ENCODE results near the gene PRDX4.
"Not testable (repeated sequence)": the region's sequence is repeated elsewhere in the genome, so short reads cannot be mapped to it uniquely, and the experiment has no call there.

Gene PRDX4

DNA sequence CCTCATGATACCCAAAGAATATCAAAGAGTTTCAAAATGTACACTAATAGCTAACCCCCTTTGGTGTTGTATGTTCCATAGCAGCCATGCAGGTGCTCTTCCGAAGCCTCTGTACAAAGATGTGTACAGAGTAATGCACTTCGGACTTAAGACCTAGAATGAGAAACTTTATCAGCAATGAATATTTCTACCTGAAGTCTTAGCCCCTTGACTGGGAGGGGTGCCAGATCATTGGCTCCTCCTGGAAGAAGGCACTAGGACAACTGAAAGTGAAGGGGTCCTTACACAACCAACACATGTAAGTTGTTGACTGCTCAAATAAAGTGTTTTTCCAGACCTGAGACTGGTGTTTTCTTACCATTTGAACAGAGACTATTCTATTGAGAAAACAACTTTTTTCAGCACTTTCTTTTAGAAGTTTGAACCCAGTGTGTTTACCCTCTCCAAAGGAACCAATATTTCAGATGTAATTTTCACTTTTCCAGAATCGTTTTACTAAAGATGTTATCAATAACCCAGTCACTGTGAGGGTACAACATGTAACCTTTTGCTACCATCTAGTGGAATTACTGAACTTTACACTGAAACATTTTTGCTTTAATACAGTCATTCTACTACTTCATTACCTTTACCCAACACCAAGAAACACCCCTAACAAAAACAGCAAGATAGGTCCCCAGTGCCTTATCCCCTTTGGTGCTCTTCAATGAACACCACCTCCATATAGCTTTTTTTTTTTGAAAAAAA, 33.3 kb upstream of the PRDX4 start:
- no peak for DNase-seq (ENCODE audit: extremely low spot score)
- ChIA-PET CTCF (interaction anchor here (0.6 kb wide), 1 partner anchor 420 kb away, joined by 5 read pairs; no protein-coding TSS in a partner anchor), POLR2A (no interaction called here)
- TF ChIP-seq L3MBTL2 (conservative IDR thresholded peaks at IDR 0.05) (no peak), BHLHE40 (IDR thresholded peaks at IDR 0.05; ENCODE audit: borderline replicate concordance) (no peak), TARDBP (IDR thresholded peaks at IDR 0.05) (no peak), FOXA1 (IDR thresholded peaks at IDR 0.05) (no peak), FOXM1 (IDR thresholded peaks at IDR 0.05; ENCODE audit: borderline replicate concordance) (no peak)

DNA sequence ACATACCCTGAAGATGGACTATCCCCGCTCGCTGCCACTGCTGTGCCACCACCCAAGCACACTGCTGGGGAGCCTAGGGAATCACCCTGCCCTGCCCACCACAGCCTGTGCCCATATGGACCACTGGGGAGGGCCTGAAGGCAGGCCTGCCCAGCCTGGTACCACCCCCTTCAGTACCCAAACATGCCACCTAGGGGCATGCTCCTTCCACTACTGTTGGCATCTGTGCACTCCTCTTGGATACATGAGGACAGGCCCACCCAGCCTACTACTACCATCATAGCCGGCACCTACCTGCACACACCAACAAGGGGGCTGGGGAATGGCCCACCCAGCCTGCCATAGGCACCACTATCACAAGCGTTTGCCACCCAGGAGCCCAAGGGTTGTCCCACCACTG, 30.1 kb upstream of the PRDX4 start:
- DNase-seq (ENCODE audit: extremely low spot score): no peak
- ChIA-PET CTCF (no interaction called here), POLR2A (no interaction called here)
- TF ChIP-seq BHLHE40 (IDR thresholded peaks at IDR 0.05; ENCODE audit: borderline replicate concordance): no peak
- TF ChIP-seq SP1 (IDR thresholded peaks at IDR 0.05): no peak
- TF ChIP-seq TARDBP (IDR thresholded peaks at IDR 0.05): no peak
- TF ChIP-seq NFRKB (IDR thresholded peaks at IDR 0.05): no peak
- no peak for TF ChIP-seq ELF4 (IDR thresholded peaks at IDR 0.05)
- TF ChIP-seq LEF1 (IDR thresholded peaks at IDR 0.05; ENCODE audit: borderline replicate concordance): no peak
- no peak for TF ChIP-seq ZNF384 (IDR thresholded peaks at IDR 0.05)
- no peak for TF ChIP-seq FOXM1 (IDR thresholded peaks at IDR 0.05; ENCODE audit: borderline replicate concordance)
- no peak for TF ChIP-seq ARNT (IDR thresholded peaks at IDR 0.05)
- TF ChIP-seq FOXA1 (IDR thresholded peaks at IDR 0.05): no peak
- TF ChIP-seq FOXK2 (IDR thresholded peaks at IDR 0.05): no peak
- no peak for TF ChIP-seq L3MBTL2 (conservative IDR thresholded peaks at IDR 0.05)

DNA sequence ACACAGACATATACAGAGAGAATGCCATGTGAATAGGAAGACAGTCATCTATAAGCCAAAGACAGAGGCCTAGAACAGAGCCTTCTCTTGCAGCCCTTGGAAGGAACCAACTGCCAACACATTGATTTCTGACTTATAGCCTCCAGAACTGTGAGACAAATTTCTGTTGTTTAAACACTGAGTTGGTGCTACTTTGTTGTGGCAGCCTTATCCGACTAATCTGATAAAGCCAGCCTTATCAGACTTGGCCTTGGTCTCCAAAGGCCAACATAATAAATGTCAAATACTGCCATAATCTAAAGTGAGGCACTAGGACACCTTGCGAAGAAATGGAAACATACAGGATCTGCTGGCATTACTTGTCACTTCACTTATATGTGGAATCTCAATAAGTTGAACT, 24.3 kb upstream of the PRDX4 start:
- DNase-seq (ENCODE audit: extremely low spot score): no peak
- TF ChIP-seq LEF1 (IDR thresholded peaks at IDR 0.05; ENCODE audit: borderline replicate concordance): no peak
- TF ChIP-seq CTBP1 (IDR thresholded peaks at IDR 0.05; ENCODE audit: borderline replicate concordance): no peak
- TF ChIP-seq BHLHE40 (IDR thresholded peaks at IDR 0.05; ENCODE audit: borderline replicate concordance): no peak
- TF ChIP-seq FOXA1 (IDR thresholded peaks at IDR 0.05): no peak
- no peak for TF ChIP-seq SUZ12 (IDR thresholded peaks at IDR 0.05)
- TF ChIP-seq NFRKB (IDR thresholded peaks at IDR 0.05): no peak
- no peak for TF ChIP-seq TARDBP (IDR thresholded peaks at IDR 0.05)
- no peak for TF ChIP-seq FOXM1 (IDR thresholded peaks at IDR 0.05; ENCODE audit: borderline replicate concordance)
- TF ChIP-seq, protein P1, sequence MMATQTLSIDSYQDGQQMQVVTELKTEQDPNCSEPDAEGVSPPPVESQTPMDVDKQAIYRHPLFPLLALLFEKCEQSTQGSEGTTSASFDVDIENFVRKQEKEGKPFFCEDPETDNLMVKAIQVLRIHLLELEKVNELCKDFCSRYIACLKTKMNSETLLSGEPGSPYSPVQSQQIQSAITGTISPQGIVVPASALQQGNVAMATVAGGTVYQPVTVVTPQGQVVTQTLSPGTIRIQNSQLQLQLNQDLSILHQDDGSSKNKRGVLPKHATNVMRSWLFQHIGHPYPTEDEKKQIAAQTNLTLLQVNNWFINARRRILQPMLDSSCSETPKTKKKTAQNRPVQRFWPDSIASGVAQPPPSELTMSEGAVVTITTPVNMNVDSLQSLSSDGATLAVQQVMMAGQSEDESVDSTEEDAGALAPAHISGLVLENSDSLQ (IDR thresholded peaks at IDR 0.05): no peak
- no peak for TF ChIP-seq ZNF384 (IDR thresholded peaks at IDR 0.05)
- TF ChIP-seq SP1 (IDR thresholded peaks at IDR 0.05): no peak
- no peak for TF ChIP-seq FOXK2 (IDR thresholded peaks at IDR 0.05)
- no peak for TF ChIP-seq HDGF (IDR thresholded peaks at IDR 0.05; ENCODE audit: borderline replicate concordance)
- no peak for TF ChIP-seq L3MBTL2 (conservative IDR thresholded peaks at IDR 0.05)
- no peak for TF ChIP-seq ARNT (IDR thresholded peaks at IDR 0.05)
- no peak for TF ChIP-seq ELF4 (IDR thresholded peaks at IDR 0.05)
- ChIA-PET POLR2A (no interaction called here), CTCF (no interaction called here)

DNA sequence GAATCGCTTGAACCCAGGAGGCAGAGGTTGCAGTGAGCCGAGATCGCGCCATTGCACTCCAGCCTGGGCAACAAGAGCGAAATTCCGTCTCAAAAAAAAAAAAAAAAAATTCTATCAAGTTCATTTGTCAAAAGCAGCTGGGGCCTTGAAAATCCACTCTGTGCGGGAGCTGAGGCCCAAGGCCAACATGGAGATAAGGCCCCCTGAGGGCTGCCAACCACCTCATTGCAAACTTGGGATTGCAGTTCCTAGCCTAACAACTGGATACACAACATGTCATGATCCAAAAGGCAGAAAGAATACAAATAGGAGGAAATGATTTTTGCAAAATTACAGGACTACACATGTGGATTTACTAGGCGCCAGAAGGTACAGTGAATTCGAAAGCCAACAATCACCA, 22.5 kb upstream of the PRDX4 start:
- no peak for DNase-seq (ENCODE audit: extremely low spot score)
- TF ChIP-seq SUZ12 (IDR thresholded peaks at IDR 0.05) (no peak), L3MBTL2 (conservative IDR thresholded peaks at IDR 0.05) (no peak), TARDBP (IDR thresholded peaks at IDR 0.05) (no peak), ZNF384 (IDR thresholded peaks at IDR 0.05) (no peak), ARNT (IDR thresholded peaks at IDR 0.05) (no peak), HDGF (IDR thresholded peaks at IDR 0.05; ENCODE audit: borderline replicate concordance) (no peak), FOXM1 (IDR thresholded peaks at IDR 0.05; ENCODE audit: borderline replicate concordance) (no peak), FOXA1 (IDR thresholded peaks at IDR 0.05) (no peak), SP1 (IDR thresholded peaks at IDR 0.05) (no peak), CTBP1 (IDR thresholded peaks at IDR 0.05; ENCODE audit: borderline replicate concordance) (no peak), ELF4 (IDR thresholded peaks at IDR 0.05) (no peak), NFRKB (IDR thresholded peaks at IDR 0.05) (no peak), BHLHE40 (IDR thresholded peaks at IDR 0.05; ENCODE audit: borderline replicate concordance) (no peak), FOXK2 (IDR thresholded peaks at IDR 0.05) (no peak), LEF1 (IDR thresholded peaks at IDR 0.05; ENCODE audit: borderline replicate concordance) (no peak)
- TF ChIP-seq, protein P1 (IDR thresholded peaks at IDR 0.05): no peak
- ChIA-PET POLR2A (no interaction called here), CTCF (interaction anchor here (0.6 kb wide), 1 partner anchor 39 kb away, joined by 6 read pairs; no protein-coding TSS in a partner anchor)

DNA sequence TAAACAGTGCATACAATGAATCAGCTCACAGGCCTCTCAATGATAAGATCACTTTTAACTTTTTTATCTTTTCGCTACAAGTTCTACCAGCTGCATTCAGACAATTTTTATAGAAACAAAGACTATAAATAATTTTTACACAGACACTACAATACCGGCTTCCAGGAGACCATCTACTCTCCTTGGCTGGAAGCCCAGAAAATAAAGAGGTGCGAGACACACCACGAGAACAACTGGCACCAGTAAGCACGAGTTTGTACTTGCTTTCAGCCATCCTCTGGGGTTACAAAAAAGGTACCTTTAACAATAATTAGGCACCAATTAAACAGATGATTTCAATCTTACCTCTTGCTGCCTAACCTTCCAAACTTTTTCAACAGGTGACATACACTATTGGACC, 11.2 kb upstream of the PRDX4 start:
- no peak for DNase-seq (ENCODE audit: extremely low spot score)
- ChIA-PET CTCF (no interaction called here), POLR2A (no interaction called here)
- no peak for TF ChIP-seq ZNF384 (IDR thresholded peaks at IDR 0.05)

DNA sequence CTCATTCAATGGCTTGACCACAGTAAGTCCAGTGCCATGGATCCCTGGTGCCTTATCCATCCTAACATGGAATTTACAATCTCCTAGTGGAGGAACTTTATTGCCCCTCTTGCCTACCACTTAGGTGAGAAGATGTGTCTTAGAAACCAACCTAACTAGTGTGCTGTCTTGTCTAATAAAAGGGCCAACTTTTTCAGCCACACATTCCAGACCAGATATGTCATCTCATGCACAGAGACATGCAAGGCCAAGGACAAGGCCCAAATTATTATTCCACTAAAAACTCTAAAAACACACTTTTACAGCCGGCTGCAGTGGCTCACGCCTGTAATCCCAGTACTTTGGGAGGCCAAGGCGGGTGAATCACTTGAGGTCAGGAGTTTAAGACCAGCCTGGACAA, 10.6 kb upstream of the PRDX4 start:
- ChIA-PET CTCF (no interaction called here), POLR2A (no interaction called here)
- no peak for TF ChIP-seq SUZ12 (IDR thresholded peaks at IDR 0.05)
- no peak for TF ChIP-seq L3MBTL2 (conservative IDR thresholded peaks at IDR 0.05)
- TF ChIP-seq FOXM1 (IDR thresholded peaks at IDR 0.05; ENCODE audit: borderline replicate concordance): no peak
- no peak for TF ChIP-seq FOXK2 (IDR thresholded peaks at IDR 0.05)
- no peak for TF ChIP-seq BHLHE40 (IDR thresholded peaks at IDR 0.05; ENCODE audit: borderline replicate concordance)
- TF ChIP-seq ELF4 (IDR thresholded peaks at IDR 0.05): no peak
- DNase-seq (ENCODE audit: extremely low spot score): no peak

DNA sequence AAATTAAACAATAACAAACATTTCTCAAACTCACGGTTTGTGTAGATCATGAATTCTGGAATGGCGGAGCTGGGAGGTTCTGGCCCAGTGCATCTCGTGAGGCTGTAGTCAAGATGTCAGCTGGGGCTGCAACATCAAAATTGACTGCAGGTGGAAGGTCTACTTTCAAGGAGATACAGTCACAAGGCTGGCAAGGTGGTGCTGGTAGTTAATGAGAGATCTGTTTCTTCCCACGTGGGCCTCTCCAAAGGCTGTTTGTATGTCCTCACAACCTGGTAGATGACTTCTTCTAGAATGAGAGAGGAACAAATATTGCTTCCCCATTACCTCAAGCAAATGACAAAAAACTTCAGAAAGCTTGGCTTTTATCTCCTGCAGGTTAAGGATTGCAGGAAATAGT, 8.0 kb upstream of the PRDX4 start:
- DNase-seq (ENCODE audit: extremely low spot score): no peak
- POLR2A ChIA-PET: no interaction called here
- CTCF ChIA-PET: no interaction called here
- TF ChIP-seq FOXA1 (IDR thresholded peaks at IDR 0.05) (no peak), FOXK2 (IDR thresholded peaks at IDR 0.05) (no peak), ELF4 (IDR thresholded peaks at IDR 0.05) (no peak), SP1 (IDR thresholded peaks at IDR 0.05) (no peak), FOXM1 (IDR thresholded peaks at IDR 0.05; ENCODE audit: borderline replicate concordance) (no peak), CTBP1 (IDR thresholded peaks at IDR 0.05; ENCODE audit: borderline replicate concordance) (no peak), ARNT (IDR thresholded peaks at IDR 0.05) (no peak), SUZ12 (IDR thresholded peaks at IDR 0.05) (no peak), LEF1 (IDR thresholded peaks at IDR 0.05; ENCODE audit: borderline replicate concordance) (no peak), NFRKB (IDR thresholded peaks at IDR 0.05) (no peak), BHLHE40 (IDR thresholded peaks at IDR 0.05; ENCODE audit: borderline replicate concordance) (no peak), HDGF (IDR thresholded peaks at IDR 0.05; ENCODE audit: borderline replicate concordance) (no peak), ZNF384 (IDR thresholded peaks at IDR 0.05) (no peak), TARDBP (IDR thresholded peaks at IDR 0.05) (no peak), L3MBTL2 (conservative IDR thresholded peaks at IDR 0.05) (no peak)
- TF ChIP-seq, protein P1 (IDR thresholded peaks at IDR 0.05): no peak

DNA sequence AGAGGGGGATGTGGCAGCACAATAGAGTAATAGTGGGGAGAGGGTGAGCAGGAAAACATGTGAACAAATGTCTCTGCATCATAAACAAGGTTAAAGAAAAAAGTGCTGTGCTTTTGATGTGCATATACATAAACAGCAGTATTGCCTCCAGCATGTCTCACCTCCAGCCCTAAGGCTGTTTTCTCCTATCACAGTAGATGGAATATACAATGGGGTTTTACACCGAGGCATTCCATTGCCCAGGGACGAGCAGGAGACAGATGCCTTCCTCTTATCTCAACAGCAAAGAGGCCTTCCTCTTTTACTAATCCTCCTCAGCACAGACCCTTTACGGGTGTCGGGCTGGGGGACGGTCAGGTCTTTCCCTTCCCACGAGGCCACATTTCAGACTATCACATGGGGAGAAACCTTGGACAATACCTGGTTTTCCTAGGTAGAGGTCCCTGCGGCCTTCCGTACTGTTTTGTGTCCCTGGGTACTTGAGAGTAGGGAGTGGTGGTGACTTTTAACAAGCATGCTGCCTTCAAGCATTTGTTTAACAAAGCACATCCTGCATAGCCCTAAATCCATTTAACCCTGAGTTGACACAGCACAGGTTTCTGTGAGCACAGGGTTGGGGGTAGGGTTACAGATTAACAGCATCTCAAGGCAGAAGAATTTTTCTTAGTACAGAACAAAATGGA, 7.1 kb upstream of the PRDX4 start:
- POLR2A ChIA-PET, CTCF ChIA-PET: not testable (repeated sequence)

More for the DNA sequence above, 7.1 kb upstream of the PRDX4 start:
- DNase-seq (ENCODE audit: extremely low spot score): not testable (repeated sequence)
